Liver (tissue), 3 donors: ENCODE results near the gene SF3B1.

Experiments used
- RAD21 ChIP-seq, 2 donors: IDR thresholded peaks; 2 replicates each; pipeline ENCODE4 v1.6.1; 2016; ENCODE audit warnings: antibody characterized with exemption in 2 of 2, mild to moderate bottlenecking in 2 of 2
- SP1 ChIP-seq: IDR thresholded peaks from 2 replicates; pipeline ENCODE4 v1.6.1; 2018; ENCODE audit warnings: antibody characterized with exemption, mild to moderate bottlenecking
- YY1 ChIP-seq: IDR thresholded peaks from 2 replicates; pipeline ENCODE4 v1.6.1; 2016; ENCODE audit warnings: antibody characterized with exemption, mild to moderate bottlenecking
- TF ChIP-seq, protein P1 (sequence below): fragments of 150-350 bp; IDR thresholded peaks from 2 replicates; pipeline ENCODE4 v1.5.1; 2017; ENCODE audit warnings: improper control_type of control experiment, low read depth, low read length; ENCODE audit not compliant: missing input control
- TF ChIP-seq, protein P2 (sequence below): IDR thresholded peaks from 2 replicates; pipeline ENCODE4 v1.6.1; 2016; ENCODE audit warnings: antibody characterized with exemption, mild to moderate bottlenecking
- donor health status: healthy.
- donor health status: healthy.

DNA sequence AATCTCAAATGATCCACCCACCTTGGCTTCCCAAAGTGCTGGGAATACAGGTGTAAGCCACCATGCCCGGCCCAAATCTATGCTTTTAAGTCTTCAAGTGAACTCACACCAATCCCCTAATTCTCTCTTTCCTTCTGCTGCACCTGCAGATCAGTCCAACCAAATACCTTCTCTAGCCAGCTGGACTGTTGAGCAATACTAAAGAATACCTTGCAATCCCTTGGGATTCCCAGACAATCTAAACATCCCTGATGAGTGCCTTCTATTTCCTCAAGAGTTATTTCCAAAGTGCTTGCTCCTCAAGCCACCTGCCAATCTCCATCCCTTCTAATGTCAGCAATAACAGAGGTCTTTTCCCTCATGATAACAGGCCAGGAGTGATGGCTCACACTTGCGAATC lies 48.6 kb downstream of the SF3B1 start:
- TF ChIP-seq SP1 (no peak), YY1 (no peak), RAD21 (IDR thresholded peaks at IDR 0.05) (no peak)
- TF ChIP-seq, protein P1, sequence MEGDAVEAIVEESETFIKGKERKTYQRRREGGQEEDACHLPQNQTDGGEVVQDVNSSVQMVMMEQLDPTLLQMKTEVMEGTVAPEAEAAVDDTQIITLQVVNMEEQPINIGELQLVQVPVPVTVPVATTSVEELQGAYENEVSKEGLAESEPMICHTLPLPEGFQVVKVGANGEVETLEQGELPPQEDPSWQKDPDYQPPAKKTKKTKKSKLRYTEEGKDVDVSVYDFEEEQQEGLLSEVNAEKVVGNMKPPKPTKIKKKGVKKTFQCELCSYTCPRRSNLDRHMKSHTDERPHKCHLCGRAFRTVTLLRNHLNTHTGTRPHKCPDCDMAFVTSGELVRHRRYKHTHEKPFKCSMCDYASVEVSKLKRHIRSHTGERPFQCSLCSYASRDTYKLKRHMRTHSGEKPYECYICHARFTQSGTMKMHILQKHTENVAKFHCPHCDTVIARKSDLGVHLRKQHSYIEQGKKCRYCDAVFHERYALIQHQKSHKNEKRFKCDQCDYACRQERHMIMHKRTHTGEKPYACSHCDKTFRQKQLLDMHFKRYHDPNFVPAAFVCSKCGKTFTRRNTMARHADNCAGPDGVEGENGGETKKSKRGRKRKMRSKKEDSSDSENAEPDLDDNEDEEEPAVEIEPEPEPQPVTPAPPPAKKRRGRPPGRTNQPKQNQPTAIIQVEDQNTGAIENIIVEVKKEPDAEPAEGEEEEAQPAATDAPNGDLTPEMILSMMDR = no peak
- TF ChIP-seq, protein P2, sequence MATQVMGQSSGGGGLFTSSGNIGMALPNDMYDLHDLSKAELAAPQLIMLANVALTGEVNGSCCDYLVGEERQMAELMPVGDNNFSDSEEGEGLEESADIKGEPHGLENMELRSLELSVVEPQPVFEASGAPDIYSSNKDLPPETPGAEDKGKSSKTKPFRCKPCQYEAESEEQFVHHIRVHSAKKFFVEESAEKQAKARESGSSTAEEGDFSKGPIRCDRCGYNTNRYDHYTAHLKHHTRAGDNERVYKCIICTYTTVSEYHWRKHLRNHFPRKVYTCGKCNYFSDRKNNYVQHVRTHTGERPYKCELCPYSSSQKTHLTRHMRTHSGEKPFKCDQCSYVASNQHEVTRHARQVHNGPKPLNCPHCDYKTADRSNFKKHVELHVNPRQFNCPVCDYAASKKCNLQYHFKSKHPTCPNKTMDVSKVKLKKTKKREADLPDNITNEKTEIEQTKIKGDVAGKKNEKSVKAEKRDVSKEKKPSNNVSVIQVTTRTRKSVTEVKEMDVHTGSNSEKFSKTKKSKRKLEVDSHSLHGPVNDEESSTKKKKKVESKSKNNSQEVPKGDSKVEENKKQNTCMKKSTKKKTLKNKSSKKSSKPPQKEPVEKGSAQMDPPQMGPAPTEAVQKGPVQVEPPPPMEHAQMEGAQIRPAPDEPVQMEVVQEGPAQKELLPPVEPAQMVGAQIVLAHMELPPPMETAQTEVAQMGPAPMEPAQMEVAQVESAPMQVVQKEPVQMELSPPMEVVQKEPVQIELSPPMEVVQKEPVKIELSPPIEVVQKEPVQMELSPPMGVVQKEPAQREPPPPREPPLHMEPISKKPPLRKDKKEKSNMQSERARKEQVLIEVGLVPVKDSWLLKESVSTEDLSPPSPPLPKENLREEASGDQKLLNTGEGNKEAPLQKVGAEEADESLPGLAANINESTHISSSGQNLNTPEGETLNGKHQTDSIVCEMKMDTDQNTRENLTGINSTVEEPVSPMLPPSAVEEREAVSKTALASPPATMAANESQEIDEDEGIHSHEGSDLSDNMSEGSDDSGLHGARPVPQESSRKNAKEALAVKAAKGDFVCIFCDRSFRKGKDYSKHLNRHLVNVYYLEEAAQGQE = no peak
